K562 (cell line): ENCODE measurements around the gene SYCN. TPM values are rescaled to one million over a fixed set of nuclear protein-coding genes. Genes with fewer than 3 reads are reported as not detected.

Experiments
- ATF1 ChIP-seq, 2 experiments: fragments of 450-650 bp in 1 of 2; IDR thresholded peaks; 2 replicates each; pipeline ENCODE4 v1.6.1; 2016; ENCODE audit warnings: missing compliant biosample characterization in 1 of 2, missing genetic modification characterization in 1 of 2
- DPF2 ChIP-seq: fragments of 450-650 bp; IDR thresholded peaks from 2 replicates; pipeline ENCODE4 v1.6.1; 2016
- EGR1 ChIP-seq: fragments of 450-650 bp; conservative IDR thresholded peaks from 2 replicates; pipeline ENCODE4 v1.6.1; 2017; ENCODE audit warnings: mild to moderate bottlenecking
- FOXJ2 ChIP-seq: fragments of 200-800 bp; sonication (Bioruptor generic); IDR thresholded peaks from 2 replicates; pipeline ENCODE4 v1.6.1; 2016; ENCODE audit warnings: missing genetic modification characterization, missing compliant biosample characterization
- GATAD2A ChIP-seq: fragments of 450-650 bp; IDR thresholded peaks from 2 replicates; pipeline ENCODE4 v1.6.1; 2017
- MAFF ChIP-seq: IDR thresholded peaks from 2 replicates; pipeline ENCODE4 v1.6.1; 2012; ENCODE audit warnings: low read length, improper control_type of control experiment
- MAFK ChIP-seq: IDR thresholded peaks from 2 replicates; pipeline ENCODE4 v1.6.1; 2011; ENCODE audit warnings: low read length, improper control_type of control experiment
- TCF15 ChIP-seq: fragments of 250-450 bp; sonication (Bioruptor Pico); IDR thresholded peaks from 2 replicates; pipeline ENCODE4 v1.8.0; 2022; ENCODE audit warnings: moderate library complexity, mild to moderate bottlenecking, inconsistent platforms
- ZMIZ1 ChIP-seq, 2 experiments: fragments of 150-350 bp in 1 of 2; IDR thresholded peaks; 2 replicates each; pipeline ENCODE4 v1.6.1; 2012 to 2016; ENCODE audit warnings: low read depth in 2 of 2, low read length in 2 of 2, mild to moderate bottlenecking in 1 of 2, moderate library complexity in 1 of 2
- ZNF282 ChIP-seq: sonication (generic); formaldehyde crosslinking; IDR thresholded peaks from 2 replicates; pipeline ENCODE4 v1.8.1; 2023; ENCODE audit warnings: missing genetic modification reagents
- polyA plus RNA-seq, 8 experiments: library from polyadenylated mRNA; depleted of rRNA in 4 of 8; stranded (reverse) in 5 of 8; unstranded in 3 of 8; fragments of >200 nt; fragmentation: Nextera tagmentation in 2 of 8; fragmentation: Illumina TruSeq in 1 of 8; extraction: Ambion mirVana in 2 of 8; extraction: Trizol in 1 of 8; gene quantifications; 2 replicates each; pipeline versions ENCODE4 v1.2.1 to v1.2.3, GENCODE V29; 2011 to 2014; ENCODE audit warnings: inconsistent platforms in 1 of 8, missing spikeins in 1 of 8
- total RNA-seq, 7 experiments: library from RNA; depleted of rRNA in 6 of 7; stranded (reverse); fragments of >200 nt in 6 of 7; fragmentation: Illumina TruSeq in 2 of 7; extraction: Trizol in 2 of 7; gene quantifications; 2 replicates each; pipeline versions ENCODE4 v1.2.1 to v1.2.3, GENCODE V29; 2011 to 2021; ENCODE audit warnings: low replicate concordance in 1 of 7
- TF ChIP-seq, protein P1 (sequence below): fragments of 250-450 bp; sonication (Bioruptor Pico); IDR thresholded peaks from 2 replicates; pipeline ENCODE4 v1.5.0; 2021

The SYCN gene
- total and polyA plus RNA-seq, 9 of the 15 experiments (the other 6 are each of a cell fraction or from before 2014, with no cell fraction given) = not detected

- TF ChIP-seq MAFF (peak; percentile 70), DPF2 (no peak), ZMIZ1 (IDR thresholded peaks at IDR 0.05; ENCODE audit: low read depth in 2 of 2, low read length in 2 of 2) (no peak), GATAD2A (no peak), TCF15 (CRISPR knock-in tag) (no peak), EGR1 (peak; percentile 97), ZNF282 (CRISPR knock-in tag) (no peak), ATF1 (CRISPR knock-in tag; IDR thresholded peaks at IDR 0.05) (no peak), ATF1 (tag; IDR thresholded peaks at IDR 0.05) (no peak), FOXJ2 (tag) (no peak), MAFK (0 out of 2 replicates have a peak, but pooled peaks have one; percentile 32)
- TF ChIP-seq, protein P1, sequence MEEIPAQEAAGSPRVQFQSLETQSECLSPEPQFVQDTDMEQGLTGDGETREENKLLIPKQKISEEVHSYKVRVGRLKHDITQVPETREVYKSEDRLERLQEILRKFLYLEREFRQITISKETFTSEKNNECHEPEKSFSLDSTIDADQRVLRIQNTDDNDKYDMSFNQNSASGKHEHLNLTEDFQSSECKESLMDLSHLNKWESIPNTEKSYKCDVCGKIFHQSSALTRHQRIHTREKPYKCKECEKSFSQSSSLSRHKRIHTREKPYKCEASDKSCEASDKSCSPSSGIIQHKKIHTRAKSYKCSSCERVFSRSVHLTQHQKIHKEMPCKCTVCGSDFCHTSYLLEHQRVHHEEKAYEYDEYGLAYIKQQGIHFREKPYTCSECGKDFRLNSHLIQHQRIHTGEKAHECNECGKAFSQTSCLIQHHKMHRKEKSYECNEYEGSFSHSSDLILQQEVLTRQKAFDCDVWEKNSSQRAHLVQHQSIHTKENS = no peak
Measured at GRCh38 chr19:39162441-39163043, 41.5 kb downstream of the SYCN start (continued).
